Measurements from ENCODE around the gene SLC25A25.

SLC25A25 gene

DNA sequence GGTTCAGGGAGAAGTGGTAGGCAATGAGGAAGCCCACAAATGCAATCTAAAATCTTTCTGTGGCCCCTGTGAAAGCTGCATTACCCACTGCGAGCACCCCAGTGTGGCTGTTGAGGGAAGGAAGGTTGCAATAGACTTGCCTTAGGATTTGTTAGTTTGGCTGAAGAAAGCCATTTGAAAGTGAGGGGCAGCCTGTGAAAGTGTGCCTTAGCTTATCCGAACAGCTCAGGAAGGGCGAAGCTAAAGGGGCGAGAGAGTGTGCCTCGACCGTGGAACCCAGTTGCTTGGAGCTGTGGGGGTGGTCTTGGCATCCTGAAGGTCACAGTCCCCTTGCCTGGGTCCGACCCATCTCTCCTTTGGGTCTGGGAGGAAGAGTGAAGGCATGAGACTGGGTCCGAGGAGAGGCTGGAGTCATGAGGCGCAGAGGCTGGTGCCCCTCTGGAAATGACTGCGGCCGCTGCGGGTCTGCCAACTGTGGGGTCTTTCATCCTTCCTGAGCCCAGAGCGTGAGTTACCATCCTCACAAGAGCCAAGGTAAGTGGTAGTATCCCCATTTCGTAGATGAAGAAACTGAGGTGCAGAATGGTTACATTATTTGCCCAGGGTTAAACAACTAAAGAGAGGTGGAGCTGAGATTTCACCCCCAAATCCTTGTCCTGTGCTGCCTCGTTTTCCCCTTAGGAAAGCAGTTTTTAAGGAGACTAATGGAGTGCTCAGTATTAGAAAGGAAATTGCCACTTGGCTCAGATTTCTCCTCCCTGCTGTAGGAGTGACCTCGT is 24.4 kb downstream of the SLC25A25 start:
- no peak for DNase-seq (ENCODE audit: low read depth, low spot score)
- H3K4me3 ChIP-seq (ENCODE audit: low read length) = no peak overlapping the region

DNA sequence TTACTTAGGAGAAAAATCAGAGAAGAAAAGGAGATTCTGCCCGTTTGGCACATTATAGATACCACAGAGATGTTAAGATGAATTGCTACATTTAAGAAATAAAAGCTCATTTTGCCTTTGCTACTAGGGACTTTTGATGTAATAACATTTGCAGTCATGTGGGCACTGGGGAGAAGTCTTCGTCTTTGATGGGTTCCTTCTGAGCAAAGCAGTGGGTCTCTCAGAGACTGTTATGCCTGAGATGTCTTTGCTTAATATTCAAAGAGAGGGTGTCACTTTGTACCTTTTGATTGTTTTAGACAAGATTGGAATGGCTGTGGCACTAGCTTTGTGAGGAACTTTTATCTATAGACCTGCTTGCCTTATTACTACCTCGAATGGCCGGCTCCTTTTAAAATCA is 25.0 kb downstream of the SLC25A25 start:
- no peak overlapping the region for H3K4me3 ChIP-seq (ENCODE audit: low read length)
- peak; percentile 69 for DNase-seq (ENCODE audit: low read depth, low spot score)

DNA sequence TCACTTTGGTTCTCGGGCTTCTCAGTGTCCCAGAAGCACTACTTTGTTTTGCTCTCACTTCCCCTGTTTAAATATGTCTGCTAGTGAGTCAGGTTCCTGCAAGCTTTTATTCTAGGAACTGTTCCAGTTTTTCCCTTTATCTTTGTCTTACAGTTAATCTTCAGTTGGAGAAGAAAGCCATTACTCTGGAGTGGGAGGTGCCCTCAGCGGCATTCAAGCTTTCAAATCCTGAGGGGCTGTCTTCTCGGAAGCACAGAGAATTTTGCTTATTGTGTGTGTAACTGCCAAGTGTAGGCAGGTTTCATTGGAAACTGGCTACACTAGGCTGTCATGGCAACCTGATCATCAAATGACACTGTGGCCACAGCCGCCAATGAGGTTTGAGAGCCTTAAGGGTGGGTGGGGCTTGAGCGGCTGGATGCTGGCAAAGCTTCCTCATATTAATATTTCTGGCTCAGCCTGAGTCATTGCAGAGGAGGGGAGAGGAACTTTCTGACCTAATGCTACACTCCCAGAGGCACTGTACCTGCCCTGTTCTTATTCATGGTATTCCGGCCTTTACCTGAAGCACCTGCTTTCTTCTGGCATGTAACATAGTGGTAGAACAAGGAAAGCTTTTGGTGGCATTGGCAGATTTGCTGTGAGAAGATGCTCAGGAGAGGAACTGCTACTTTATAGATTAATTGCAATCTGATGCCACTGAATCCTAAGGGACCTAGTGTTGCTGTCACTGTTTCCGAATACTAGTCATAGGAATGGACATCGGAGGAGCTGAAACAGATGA is 26.3 kb downstream of the SLC25A25 start:
- H3K4me3 ChIP-seq (ENCODE audit: low read length) = no peak overlapping the region
- peak; percentile 67 for DNase-seq (ENCODE audit: low read depth, low spot score)

DNA sequence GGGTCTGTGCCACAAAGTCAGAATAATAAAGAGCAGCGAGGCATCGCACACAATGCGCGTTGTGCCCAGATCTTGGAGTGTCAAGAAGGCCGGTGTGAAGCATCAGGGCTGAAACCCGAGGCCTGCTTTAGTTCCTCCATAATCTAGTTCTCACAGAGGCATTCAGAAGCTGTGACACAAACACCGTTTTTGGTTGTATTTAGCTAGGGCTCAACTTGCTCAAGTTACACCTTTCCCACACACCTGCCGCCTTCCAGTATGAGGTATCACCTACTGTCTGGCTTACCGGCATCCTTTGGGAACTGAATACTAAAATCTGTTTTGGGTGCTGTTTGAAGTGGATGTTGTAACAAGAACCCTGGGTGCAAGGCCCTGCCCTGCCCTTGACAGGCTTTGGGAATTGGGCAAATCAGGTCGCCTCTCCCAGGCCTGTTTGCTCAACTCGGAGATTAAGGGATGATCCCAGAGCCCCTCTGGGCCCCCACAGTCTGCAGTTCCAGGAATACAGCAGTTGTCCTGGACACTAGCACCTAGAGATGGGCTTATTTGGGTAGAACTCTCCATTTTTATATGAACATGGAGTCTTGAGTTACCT is 27.0 kb downstream of the SLC25A25 start:
- no peak overlapping the region for H3K4me3 ChIP-seq (ENCODE audit: low read length)
- DNase-seq (ENCODE audit: low read depth, low spot score) = no peak

DNA sequence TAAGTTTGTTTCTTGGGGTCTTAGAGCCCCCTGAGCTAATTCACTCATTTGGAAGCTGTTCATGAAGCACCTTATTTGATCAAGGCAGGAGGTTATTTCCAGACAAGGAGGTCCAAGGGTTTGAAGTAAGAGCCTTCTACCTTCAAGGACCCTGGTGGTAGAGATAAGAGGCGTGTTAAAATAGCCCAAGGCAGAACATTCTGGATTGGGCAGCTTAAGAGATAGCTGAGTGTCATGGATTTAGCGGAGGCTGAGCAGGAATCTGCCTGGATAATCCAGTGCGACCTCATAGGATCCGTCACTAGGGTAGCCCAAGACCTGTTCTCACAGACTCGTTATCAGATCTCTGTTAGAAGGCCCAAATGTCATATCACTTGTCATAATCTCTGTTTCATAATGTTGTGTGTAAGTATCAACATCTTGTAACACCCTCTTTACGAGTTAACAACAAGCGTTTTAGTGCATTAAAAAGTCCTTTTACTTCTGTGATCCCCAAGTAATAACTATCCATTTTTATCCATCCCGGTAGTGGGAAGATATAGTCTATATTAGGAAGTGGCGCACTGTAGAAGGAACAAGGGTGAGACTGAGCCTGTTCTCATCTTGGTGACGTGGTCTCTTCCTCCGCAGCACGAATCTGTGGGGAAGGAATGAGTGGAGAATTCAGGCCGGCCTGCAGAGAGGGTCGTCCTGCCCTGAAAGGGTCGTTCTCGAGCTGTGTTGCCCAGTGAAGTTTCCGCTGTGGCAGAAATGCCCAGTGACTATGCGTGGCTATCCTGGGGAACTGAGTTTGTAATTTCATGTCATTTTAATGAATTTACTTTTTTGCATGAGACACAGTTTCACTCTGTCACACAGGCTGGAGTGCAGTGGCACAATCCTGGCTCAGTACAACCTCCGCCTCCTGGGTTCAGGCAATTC is 28.8 kb downstream of the SLC25A25 start:
- H3K4me3 ChIP-seq (ENCODE audit: low read length) = no peak overlapping the region
- no peak for DNase-seq (ENCODE audit: low read depth, low spot score)

DNA sequence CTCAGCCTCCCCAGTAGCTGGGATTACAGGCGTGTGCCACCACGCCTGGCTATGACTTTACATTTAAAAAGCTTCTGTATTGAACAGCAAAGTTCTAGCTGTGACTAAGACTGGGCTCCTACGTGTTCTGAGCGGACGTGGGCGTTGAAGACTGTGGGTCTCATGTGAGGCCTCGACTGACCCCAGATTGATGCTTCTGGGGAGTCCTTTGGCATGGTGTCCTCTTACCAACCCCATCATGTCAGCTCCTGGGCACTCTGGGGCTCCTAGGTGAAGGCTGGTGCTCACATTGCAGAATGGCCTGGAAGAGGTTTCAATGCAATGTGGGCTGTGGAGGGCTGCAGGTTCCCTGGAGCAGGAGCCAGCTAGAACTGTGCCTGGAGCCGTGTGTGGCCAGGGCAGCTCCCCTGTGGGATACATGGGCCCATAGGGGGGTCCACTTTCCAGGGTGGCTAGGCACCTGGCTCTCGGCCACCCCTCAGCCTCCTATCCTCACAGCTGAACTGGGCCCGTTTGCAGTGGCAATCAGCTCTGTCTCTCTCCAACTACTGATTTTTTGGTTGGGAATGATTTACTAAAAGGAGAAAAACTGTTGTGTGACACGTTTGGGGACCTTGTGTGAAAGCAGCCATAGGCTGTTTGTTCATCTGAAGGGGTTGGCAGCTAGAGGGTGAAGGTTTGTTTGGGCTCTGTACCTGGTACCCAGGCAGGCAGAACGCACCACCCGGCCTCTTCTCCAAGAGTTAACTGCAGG is 29.7 kb downstream of the SLC25A25 start:
- no peak for DNase-seq (ENCODE audit: low read depth, low spot score)
- H3K4me3 ChIP-seq (ENCODE audit: low read length) = peak overlapping the region; percentile 62

DNA sequence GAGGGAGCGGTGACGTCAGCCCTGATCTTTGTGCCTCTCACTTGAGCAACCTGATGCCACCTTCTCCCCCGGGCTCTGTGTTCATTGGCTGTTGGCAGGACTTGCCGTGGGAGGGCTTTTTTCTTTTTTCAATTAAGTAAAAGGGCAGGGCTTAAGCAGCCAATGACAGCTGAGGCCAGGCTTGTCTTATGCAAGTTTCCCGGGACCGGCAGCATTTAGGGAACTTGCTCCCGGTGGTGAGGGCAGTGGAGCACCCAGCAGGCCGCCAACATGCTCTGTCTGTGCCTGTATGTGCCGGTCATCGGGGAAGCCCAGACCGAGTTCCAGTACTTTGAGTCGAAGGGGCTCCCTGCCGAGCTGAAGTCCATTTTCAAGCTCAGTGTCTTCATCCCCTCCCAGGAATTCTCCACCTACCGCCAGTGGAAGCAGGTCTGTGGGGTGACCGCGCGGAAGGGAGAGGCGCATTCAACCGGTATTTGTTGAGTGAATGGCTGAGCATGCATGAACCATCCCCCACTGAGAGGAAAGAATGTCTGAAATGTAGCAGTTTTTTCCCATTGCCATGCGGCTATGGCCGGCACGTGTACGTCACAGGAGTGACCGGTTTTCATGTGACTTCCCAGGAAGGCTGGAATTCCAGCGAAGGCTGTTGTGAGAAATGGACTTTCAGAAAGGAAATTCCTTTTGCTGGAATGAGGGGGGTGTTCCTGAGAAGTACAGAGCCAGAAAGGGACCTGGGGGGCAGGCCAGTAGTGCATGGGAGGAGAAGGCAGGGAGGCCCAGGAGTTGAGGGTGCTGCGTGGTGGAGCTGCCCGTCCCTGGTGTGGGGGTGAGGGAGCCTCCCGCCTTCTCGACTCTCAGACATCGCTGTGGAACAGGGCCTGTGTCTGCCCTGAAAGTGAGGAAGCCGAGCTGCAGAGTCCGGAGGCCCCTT is 30.5 kb downstream of the SLC25A25 start:
- peak overlapping the region; percentile 62 for H3K4me3 ChIP-seq (ENCODE audit: low read length)
- peak; percentile 95 for DNase-seq (ENCODE audit: low read depth, low spot score)

DNA sequence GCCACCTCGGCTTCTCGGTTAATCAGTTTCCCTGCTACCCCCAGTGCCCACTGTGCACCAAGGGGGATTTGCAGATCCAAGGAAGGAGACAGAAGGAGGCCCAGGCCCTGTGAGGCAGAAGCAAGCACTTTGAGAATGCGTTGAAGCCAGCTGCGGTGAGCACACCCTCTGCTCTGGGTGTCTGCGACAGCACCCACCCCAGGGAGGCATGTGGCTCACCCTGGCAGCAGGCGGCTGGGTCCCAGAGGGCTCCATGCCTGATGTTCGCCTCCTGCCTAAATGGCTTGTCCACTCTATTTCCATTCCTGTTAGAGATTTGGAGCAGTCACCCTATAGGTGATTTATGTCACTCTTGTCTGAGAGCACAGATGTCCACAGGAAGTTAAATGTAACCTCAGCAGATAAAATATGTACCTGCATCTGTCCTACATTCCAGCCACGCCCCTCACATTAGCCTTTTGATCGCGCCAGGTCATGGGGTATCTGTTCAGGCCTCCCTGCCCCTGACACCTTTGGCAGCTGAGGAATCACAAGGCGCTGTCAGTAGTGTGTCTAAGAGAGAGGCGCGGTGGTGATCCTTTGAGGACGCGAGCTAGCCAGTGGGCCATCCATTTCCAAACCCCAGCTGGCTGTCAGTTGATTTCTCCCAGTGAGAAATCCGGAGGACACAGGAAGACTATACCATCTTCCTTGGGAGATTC is 31.3 kb downstream of the SLC25A25 start:
- DNase-seq (ENCODE audit: low read depth, low spot score) = no peak
- H3K4me3 ChIP-seq (ENCODE audit: low read length) = peak overlapping the region; percentile 62

DNA sequence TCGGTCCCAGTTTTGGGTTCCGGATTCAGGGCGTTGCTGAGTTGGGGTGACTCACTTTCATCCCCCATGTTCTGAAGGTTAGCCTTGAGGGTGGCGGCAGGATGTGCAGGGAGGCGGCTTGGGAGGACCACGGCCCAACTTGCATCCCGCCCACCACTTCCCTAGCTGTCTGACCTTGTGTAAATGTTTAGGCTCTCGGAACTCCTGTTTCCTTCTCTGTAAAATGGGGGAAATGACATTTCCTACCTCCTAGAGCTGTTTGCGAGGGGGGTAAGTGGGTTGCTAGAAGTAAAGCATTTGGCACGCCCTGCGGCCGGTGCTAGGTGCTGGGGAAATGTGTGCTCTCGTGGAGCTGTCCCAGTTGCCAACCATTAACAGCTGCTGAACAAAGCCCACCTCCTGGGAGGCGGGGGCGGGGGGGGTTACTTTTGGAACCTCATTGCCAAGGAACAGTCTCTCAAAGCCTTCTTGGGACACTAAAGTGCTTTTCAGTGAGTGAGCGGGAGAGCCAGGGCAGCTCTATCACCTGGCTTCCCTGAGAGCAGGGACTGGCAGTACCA is 32.0 kb downstream of the SLC25A25 start:
- DNase-seq (ENCODE audit: low read depth, low spot score) = no peak
- no peak overlapping the region for H3K4me3 ChIP-seq (ENCODE audit: low read length)

DNA sequence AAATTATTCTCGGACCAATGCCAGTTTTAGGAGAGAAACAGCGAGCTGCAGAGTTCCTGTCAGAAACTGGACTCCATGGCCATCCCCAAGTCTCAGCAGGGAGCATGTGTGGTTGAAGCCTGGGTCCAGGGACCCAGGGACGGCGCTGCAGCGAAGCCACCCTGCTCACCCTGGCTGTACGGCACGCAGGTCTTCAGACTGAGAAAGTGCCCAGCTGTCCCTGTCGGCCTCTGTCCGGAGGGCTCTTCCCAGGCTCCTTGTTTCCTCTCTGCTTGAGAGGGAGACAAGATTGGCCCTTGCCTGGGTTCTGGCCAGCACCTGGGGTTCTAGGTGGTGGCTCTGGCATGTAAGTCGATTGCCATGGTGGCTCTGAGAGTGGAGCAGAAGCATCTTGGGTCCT is 32.5 kb downstream of the SLC25A25 start:
- no peak overlapping the region for H3K4me3 ChIP-seq (ENCODE audit: low read length)
- DNase-seq (ENCODE audit: low read depth, low spot score) = no peak

DNA sequence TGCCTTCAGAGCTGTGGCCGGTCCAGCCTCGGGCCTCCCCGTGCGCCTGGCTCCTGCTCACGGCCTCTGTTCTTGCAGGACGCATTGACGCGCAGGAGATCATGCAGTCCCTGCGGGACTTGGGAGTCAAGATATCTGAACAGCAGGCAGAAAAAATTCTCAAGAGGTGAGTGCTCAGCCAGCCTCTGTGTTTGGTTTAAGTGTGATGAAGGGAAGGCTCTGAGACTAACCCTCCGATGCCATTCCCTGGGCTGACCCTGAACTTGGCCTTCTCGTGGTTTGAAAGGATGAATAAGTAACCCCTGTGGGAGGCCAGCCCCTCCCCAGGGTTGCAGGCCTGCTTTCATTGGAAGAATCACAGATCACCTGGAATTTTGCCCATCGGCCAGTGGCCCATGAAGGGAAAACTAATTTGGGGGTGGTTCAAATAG is 33.2 kb downstream of the SLC25A25 start:
- no peak overlapping the region for H3K4me3 ChIP-seq (ENCODE audit: low read length)
- no peak for DNase-seq (ENCODE audit: low read depth, low spot score)

DNA sequence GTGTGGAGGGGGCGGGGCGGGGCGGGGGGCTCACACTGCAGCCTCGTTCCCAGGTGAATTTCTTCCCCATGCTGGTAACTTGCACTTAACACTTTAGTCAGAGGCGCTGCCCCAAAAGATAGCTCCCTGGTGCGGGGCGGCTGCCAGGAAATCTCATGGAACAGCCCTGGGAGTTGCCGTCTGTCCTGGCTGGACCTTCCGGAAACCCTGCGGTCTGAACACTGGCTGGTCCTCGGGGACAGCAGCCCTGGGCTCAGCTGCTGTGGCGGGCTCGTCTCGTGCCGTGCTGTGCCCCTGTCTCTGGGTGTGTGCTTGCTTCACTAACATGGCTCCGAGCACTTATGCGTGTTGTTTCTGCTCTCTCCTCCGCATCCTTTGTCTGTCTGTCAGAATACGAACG is 33.7 kb downstream of the SLC25A25 start:
- DNase-seq (ENCODE audit: low read depth, low spot score) = no peak
- no peak overlapping the region for H3K4me3 ChIP-seq (ENCODE audit: low read length)

DNA sequence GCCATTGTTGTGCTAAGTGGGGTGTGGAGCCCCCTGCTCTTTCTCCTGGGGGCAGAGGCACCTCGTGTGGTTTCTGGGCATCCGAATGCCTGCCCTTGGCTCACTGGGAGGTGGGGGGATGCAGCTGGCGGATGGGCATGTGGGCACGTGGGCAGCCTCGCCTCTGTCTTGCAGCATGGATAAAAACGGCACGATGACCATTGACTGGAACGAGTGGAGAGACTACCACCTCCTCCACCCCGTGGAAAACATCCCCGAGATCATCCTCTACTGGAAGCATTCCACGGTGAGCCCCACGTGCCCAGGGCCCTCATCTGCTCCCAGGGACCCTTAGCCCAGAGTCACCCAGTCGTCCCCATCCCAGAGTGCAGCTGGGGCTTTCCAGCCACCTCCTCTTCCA is 34.2 kb downstream of the SLC25A25 start:
- DNase-seq (ENCODE audit: low read depth, low spot score) = no peak
- H3K4me3 ChIP-seq (ENCODE audit: low read length) = no peak overlapping the region

DNA sequence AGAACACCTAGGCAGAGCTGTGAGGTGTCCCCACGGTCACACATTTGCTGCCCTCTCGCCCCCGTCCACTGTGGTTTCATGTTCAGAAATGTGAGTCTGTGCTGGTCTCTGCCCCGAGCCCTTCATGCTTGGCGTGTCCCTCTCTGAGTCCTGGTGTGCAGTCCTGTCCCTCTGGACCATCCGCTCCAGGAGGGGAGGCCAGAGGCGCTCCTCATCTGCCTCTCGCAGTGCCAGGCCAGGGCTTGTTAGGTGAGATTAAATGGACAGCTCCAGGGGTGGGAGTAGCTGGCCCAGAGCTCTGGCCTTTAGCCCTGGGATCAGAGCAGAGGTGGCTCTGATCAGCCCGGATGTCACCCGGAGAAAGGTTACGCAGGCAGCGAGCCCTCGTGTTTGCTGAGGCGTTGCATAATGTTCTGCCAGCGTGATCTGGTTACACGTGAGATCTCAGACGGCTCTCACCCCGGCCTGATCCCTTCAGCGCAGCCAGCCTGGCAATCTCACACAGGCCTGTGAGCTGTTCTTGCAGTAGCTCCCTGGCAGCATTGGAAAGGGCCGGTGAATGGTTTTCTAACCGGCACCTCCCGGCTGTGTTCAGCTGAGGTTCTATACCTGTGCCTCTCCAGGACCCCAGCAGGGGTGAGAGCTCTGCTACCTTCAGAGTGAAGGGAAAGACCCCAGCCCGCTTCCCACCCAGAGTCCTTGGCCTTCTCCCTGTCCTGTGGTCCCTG is 35.0 kb downstream of the SLC25A25 start:
- peak overlapping the region; percentile 43 for H3K4me3 ChIP-seq (ENCODE audit: low read length)
- peak; percentile 69 for DNase-seq (ENCODE audit: low read depth, low spot score)

DNA sequence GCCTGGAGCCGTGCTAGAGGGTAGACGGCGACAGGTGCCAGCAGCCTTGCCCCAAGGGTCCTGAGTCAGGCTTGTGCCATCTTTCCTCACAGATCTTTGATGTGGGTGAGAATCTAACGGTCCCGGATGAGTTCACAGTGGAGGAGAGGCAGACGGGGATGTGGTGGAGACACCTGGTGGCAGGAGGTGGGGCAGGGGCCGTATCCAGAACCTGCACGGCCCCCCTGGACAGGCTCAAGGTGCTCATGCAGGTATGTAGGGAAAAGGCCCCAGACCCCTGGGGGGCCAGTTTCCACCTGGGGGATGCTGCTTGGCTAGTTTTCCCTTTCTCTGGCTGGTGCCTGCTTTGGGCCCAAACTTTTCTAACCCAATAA is 35.5 kb downstream of the SLC25A25 start:
- peak overlapping the region; percentile 43 for H3K4me3 ChIP-seq (ENCODE audit: low read length)
- DNase-seq (ENCODE audit: low read depth, low spot score) = peak; percentile 94

DNA sequence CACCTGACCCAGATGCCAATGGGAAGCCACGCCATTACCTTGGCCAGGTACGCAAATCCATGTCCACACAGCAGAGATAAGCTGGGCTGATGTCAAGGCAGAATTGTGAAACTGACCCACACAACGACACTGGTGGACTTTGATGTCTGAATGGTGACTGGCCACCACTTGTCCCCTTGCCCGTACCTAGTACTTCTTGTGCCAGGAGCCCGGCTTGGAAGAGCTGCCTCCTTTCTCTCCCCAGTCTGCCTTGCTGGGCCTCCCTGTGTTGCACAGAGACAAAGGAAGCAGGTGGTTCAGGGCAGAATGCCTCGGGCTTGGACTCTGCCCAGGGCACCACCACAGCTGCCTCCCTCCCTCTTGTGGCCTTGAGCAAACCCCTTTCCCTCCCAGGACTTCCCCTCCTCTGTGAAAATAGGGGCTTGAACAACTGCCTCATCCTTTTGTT is 36.2 kb downstream of the SLC25A25 start:
- DNase-seq (ENCODE audit: low read depth, low spot score) = peak; percentile 75

More for the DNA sequence above, 36.2 kb downstream of the SLC25A25 start:
- peak overlapping the region; percentile 43 for H3K4me3 ChIP-seq (ENCODE audit: low read length)

All from Jurkat, Clone E6-1 (cell line).